HG03196 (cell line): ENCODE data around the gene SECISBP2.
"Not testable (repeated sequence)": the region's sequence is repeated elsewhere in the genome, so short reads cannot be mapped to it uniquely, and the experiment has no call there.

ENCODE experiments used
- ATAC-seq: cut with Tn5 transposase; IDR thresholded peaks from one replicate; pipeline ENCODE4 v1.9.1; 2021; ENCODE audit not compliant: unreplicated experiment

The SECISBP2 gene

DNA sequence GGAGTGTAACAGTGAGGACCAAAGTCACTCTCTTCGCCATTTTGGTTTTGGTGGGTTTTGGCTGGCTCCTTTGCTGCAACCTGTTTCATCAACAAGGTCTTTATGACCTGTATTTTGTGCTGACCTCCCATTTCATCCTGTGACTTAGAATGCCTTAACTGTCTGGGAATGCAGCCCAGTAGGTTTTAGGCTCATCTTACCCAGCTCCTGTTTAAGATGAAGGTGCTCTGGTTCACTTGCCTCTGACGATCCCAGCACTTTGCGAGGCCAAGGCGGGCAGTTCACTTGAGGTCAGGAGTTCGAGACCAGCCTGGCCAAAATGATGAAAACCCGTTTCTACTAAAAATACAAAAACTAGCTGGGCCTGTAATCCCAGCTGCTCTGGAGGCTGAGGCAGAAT is 9.1 kb upstream of the SECISBP2 start:
- no peak for ATAC-seq

DNA sequence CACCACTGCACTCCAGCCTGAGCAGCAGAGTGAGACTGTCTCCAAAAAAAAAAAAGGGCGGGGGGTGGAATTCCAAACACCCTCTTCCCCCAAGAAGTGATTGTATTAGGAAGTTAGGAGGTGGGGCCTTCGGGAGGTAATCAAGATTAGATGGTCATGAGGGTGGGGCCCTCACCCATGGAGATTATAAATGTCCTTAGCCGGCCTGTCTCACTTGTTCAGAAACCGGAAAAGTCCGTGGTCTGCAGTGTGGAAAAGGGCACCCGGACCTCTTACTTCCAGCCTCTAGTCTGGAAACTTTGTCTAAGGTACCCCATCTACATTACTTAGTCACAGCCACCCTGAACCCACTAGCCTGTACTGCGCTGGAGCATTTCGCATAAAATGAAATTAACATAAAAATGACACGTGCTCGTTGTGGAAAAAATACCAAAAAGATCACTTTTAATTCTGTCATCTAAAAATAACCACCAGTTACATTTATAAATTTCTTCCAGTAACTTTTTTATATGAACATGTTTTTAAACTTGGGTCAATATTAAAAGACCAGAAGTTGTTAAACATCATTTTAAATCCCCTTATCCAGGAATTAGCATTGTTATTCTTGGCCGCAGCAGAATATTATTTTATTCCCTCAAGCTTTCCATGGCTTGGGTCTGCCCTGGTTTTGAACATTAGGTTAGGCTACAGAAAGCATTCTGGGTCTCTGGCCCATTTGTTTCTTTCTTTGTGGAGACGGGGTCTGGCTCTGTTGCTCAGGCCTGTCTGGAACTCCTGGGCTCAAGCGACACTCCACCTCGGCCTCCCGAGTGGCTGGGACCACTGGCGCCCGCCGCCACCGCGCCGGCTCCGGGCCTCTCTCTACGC is 8.5 kb upstream of the SECISBP2 start:
- no peak for ATAC-seq

DNA sequence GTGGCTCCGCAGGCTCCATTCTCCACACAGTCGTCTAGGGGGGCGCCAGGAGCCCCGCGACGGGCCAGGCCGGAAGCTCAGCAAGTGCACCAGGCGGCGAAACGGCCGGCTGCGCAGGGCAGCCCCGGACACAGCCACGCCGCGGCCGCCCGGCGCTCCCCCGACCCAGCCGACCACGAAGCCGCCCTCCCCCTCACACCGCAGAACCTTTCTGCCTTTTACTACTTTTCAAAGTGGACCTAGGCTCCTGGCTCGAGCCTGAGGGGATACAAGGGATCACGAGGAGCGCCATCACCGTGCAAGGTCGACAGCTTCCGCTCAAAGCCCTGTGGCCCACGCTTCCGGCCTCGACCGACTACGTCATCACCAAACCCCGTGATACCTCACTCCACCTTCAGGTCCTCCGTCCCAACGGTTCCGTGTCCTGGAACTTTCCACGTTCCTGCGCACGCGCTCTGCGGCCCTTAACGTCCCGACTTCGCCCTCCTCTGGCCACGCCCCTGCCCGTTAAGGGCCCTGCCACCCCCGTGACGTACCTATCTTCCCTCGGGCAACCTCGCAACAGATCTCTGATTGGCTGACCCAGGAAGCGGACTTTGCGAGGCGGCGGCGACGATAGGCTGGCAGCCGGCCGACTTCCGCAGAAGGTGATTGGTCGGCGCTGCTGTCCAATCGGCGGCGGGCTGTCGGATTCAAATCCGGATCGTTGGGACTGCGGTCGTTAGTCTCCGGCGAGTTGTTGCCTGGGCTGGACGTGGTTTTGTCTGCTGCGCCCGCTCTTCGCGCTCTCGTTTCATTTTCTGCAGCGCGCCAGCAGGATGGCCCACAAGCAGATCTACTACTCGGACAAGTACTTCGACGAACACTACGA is 7.6 kb upstream of the SECISBP2 start, which contains the start of gene CKS2:
Gene CKS2 (plus strand): TSS at position 721 of the 871 bp plus-strand sequence. CDS start 98 bp downstream, at position 819.
- ATAC-seq = peak; percentile 93

DNA sequence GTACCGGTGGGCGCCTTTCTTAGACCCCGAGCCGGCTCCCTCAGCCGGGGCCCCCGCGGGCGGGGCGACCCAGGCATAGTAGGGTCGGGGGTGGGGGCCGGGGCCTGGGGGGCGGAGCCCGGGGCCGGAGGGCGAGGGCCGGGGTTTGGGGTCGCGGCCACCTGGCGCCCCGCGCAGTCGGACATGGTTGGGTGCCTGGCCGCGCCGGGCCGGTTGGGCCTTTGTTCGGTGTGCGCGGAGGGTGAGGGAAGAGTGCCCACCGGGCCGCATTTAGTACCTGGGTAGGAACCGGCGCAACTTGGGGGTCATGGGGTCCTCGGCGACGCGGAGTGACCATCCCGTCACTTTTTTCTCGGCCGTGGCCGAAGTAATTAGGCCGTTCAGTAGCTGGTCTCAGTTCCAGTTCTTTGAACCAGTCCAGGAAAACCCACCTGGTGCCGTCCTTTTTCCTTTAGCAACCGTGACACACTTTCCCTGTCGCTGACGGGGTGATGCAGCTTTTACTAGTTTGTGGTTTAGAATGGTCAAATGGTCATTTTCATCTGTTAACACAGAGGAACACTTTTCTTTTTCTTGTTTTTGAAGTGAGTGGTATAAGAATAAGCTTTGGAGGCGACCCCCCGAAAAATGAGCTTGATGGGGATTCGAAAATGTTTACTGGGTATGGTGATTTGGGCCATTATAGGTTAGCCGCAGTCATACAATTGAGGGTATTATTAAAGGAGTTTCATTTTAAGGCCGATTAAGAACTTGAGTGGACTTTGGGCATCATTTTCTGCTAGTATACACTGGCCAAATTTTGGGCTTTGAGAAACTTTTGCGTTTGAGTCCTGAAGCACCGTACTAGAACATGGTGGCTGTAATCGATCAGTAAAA is 6.7 kb upstream of the SECISBP2 start:
- no peak for ATAC-seq

DNA sequence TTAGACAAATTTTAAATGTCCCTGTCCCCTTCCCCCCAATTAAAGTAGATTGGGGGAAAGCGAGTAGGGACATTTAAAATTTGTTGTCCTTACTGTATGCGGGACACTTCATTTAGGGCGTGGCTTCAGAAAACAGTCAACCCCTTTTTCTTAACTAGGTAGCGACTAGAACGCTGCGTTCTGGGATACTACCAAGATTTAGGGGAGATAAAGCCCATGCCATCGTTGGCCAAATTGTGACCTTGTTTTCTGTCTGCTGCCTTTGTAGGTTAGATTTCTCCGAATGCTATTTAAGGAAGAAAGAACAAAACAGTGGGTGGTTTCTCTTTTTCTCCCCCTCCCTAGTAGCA is 6.1 kb upstream of the SECISBP2 start:
- ATAC-seq = no peak

DNA sequence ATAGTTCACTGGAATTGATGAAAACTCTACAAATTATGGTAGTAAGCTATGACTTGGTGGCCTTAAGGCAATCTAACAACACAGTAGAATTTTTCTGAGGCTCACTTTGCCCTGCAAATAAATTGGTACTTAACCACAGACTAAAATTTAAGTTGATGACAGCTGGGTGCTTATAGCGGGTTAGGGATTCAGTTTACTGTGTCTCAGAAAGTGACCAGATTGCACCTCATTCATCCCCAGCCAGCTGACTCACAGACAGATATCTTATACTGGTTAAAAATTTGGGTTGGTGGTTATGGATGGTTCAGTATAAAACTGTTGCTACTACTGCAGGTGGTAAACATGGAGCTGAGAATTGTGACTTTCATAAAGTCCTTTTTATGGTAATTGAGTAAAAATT is 4.5 kb upstream of the SECISBP2 start:
- ATAC-seq = no peak

DNA sequence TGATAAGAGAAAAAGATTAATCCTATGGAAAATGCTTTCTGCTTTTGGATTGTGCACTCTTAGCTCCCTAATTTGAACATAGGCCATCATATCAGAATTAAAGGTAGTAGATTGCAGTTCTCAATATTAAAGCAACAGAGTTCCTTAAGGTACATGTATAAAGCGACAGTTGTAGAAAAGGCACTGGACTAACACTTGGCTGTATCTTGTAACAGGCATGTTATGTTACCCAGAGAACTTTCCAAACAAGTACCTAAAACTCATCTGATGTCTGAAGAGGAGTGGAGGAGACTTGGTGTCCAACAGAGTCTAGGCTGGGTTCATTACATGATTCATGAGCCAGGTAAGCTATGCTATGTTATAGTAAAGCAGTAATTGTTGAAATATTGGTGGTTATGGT is 3.3 kb upstream of the SECISBP2 start:
- ATAC-seq = no peak

DNA sequence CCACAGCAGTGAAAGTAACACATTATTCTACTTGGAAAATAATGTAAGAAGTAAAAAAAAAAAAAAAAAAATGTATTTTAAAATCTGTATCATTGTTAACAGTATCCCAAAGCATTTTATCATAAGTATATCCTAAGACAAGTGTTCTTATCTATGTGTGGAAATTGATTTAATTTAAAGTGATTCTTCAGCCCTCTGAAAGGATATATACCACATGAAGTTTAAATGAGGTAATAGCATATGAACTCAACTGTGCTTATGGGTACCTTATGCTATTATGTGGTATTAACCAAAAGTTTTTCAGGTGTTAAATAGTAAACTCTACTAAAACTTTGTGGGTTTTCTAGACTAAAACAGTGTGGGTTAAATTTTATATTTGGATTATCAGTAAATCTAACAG is 2.8 kb upstream of the SECISBP2 start:
- ATAC-seq = no peak

DNA sequence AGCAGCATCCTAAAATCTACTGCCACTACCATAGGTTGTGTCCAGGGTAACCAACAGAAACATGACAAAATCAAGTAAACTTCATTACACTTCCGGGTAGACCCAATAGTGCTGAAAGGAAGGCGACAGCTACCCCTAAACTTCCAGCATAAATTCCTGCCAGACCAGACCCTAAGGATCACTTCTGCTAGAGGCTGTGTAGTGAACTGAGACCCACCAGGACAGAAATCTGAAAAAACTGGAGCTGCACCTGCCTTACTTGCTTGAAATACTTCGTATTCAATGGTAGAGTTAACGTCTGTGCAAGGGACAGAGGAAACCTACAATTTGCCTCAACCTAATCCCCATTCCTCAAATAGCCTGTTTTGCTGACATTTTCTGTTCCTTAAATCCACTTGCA is 1.0 kb upstream of the SECISBP2 start:
- no peak for ATAC-seq

DNA sequence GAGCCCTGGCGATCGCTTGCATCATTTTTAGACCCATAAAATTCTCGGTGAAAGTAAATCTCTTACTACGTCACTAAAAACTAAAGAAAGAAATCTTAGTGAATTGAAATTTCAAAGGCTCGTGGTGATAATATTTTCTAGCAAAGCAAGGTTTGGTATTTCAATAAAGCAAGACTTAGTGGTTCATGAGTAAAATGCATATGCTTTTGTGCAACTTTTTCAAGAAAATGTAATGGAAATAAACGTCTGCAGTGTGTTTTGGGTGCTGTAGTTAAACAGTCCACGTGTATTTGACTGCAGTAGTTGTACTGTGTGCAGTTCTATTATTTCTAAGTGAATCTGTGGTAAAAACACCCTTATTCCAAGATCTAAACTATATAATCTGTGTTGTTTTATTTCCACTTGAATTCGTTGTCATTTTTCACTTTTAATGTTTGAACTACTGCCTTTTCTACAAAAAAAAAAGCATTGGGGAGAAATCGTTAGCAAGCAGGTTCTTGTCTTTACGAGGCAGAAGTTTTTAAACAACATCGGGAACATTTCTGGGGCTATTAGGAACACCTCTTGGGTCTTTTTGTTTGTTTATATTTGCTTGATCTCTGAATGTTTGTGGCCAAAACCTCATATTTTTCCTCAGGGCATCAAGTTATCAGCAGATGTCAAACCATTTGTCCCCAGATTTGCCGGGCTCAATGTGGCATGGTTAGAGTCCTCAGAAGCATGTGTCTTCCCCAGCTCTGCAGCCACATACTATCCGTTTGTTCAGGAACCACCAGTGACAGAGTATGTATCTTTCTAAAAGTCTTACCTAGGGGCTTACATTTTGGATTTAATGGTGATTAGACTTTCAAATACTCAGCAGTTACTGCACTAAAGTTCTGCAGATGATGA is 960 bp downstream of the SECISBP2 start:
- no peak for ATAC-seq

DNA sequence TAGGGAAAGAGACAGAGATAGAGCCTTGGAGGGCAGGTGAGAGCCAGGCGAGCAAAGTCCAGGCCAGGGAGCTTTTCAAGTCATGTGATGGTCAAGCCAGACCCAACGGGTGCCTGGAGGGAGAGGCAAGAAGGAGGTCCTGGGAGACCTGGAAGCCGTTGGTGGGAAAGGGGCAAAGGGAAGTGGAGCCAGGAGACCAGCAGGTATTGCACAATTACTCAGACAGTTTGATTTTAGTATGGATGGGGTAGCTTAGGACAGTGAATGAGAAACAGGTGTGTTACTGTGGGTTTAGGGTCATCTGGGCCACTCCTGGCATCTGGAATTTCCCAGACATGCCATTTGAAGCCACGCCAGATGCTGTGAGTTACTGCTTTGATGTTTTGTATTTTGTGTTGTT is 5.1 kb downstream of the SECISBP2 start:
- ATAC-seq = no peak

DNA sequence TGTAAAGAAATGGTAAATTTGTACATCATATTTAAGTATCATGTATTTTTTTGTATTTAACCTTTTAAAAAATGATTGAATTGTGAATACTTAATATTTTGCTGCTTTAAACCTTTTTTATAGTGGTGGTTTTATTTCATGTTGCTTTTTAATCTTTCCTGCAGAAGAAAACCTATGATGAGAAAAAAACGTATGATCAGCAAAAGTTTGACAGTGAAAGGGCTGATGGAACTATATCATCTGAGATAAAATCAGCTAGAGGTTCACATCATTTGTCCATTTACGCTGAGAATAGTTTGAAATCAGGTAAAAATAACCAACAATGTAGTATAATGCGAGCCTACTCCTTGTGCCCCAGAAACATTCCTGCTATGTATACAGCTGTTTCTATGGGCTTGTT is 7.4 kb downstream of the SECISBP2 start:
- ATAC-seq = no peak

DNA sequence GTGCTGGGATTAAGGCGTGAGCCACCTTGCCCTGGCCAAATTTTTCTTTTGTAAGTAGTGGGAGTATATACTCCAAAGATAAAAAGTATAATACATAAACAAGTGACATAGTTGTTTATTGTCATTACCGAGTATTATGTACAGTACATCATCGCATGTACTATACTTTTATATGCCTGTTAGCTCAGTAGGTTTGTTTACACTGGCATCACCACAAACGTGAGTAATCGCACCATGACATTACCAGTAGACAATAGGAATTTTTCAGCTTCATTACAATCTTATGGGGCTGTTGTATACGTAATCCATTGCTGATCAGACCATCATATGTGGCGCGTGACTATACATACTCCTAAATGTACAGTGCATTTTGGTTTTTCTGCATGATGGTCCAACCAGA is 9.8 kb downstream of the SECISBP2 start:
- no peak for ATAC-seq

DNA sequence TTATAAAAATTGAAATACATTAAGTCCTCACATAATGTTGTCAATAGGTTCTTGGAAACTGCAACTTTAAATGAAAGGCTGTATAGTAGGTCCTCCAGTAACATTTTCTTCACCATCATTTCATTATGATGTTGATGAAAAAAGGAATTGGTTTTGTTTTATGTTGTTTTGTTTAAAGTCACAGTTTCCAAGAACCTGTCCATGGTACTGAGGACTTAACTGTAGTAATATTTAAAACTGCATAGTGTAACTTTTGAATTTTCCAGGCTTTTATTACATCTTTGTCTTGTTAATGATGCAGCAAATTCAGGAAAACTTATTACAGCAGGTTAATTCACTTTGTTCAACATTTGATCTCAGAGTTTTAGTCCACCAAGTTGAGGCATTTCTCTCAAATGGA is 11.6 kb downstream of the SECISBP2 start:
- ATAC-seq = no peak

DNA sequence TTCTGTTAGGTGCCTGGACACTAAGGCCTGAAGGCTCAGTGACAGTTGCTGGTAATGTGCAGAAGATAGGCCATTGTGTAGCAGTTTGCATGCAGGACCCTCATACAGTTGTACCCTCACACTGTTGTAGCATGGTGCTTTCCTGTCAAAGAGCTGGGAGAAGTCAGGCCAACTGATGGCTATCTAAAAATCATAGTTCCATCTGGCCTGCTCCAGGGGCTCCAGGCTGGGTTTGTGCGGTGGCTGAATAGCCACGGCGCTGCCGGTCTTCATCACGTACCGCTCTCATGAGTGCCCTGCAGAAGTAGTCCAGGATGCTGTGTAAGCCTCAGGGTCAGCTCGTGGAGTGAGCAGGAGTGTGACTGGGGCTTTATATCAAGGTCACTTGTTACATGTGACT is 12.2 kb downstream of the SECISBP2 start:
- ATAC-seq = no peak

DNA sequence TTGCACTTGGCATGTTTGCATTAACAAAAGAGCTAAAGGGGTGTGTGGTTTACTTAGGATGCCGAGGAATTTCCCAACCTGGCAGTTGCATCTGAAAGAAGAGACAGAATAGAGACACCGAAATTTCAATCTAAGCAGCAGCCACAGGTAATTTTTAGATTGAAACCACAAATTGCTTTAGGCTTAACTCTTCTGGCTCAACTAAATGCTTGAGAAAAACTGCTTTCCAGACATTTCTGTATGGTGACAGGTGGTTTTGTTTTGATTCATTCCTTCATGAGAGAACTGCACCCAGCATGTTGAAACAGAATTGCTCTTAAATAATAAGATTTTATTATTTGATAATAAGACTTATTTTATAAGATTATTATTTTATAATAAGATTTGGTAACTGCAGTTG is 21.5 kb downstream of the SECISBP2 start:
- ATAC-seq = no peak

DNA sequence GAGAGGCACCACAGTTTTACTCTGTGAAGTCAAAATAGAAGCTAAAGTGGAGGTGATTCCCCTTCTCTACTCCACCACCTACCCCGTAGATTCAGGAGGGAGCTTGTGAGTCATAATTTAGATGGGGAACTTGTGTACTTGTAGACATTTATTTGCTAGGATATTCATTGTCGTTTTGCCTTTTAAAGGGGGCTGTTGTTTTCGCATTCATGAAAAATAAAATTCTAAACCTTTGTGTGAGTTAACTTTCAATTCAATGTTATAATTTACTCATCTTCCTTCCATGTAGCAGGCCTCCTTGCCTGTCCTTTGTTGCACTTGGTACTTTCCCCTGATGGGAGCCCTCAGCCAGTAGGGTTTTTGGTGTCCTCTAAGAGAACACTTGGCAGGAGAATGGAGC is 22.0 kb downstream of the SECISBP2 start:
- ATAC-seq = peak; percentile 56

DNA sequence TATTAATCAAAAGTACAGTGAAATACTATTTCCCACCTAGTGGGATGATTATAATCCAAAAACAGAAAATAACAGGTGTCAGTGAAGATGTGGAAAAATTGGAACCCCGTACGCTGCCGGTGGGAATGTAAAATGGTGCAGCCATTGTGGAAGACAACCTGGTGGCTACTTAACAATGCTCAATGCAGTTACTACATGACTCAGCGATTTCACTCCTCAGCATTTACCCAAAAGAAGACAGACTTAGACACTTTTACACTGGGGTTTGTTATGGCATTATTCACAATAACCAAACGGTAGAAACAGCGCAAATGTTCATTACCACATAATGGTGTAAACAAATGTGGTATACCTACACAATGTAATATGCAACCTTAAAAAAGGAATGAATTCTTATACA is 23.9 kb downstream of the SECISBP2 start:
- no peak for ATAC-seq

DNA sequence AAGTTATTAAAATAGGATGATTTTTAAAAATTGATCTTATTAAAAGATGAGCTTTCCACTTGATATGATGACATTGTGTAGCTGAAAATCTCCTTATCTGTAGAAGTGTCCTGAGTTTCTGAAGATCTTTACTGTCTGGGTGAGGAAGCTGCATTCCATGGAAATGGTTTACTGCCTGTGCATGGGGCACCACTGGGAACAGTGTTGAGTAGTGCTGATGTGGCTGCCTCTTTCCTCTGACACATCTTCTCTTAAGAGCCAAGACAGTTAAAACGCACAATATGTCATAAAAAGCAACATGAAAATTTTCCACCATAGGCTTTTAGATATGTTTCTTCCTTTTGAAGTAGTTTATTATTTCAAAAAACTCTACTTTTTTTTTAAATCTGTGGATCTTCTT is 24.6 kb downstream of the SECISBP2 start:
- no peak for ATAC-seq

DNA sequence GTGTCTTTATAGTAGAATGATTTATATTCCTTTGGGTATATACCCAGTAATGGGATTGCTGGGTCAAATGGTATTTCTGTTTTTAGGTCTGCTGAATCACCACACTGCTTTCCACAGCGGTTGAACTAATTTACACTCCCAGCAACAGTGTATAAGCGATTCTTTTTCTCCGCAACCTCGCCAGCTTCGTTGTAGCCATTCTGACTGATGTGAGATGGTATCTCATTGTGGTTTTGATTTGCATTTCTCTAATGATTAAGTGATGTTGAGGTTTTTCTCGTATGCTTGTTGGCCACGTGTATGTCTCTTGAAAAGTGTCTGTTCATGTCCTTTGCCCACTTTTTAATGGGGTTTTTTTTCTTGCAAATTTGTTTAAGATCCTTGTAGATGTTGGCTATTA is 25.5 kb downstream of the SECISBP2 start:
- not testable (repeated sequence) for ATAC-seq
